ENCODE measurements around the gene FMR1NB.

FMR1NB gene, protein sequence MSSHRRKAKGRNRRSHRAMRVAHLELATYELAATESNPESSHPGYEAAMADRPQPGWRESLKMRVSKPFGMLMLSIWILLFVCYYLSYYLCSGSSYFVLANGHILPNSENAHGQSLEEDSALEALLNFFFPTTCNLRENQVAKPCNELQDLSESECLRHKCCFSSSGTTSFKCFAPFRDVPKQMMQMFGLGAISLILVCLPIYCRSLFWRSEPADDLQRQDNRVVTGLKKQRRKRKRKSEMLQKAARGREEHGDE

DNA sequence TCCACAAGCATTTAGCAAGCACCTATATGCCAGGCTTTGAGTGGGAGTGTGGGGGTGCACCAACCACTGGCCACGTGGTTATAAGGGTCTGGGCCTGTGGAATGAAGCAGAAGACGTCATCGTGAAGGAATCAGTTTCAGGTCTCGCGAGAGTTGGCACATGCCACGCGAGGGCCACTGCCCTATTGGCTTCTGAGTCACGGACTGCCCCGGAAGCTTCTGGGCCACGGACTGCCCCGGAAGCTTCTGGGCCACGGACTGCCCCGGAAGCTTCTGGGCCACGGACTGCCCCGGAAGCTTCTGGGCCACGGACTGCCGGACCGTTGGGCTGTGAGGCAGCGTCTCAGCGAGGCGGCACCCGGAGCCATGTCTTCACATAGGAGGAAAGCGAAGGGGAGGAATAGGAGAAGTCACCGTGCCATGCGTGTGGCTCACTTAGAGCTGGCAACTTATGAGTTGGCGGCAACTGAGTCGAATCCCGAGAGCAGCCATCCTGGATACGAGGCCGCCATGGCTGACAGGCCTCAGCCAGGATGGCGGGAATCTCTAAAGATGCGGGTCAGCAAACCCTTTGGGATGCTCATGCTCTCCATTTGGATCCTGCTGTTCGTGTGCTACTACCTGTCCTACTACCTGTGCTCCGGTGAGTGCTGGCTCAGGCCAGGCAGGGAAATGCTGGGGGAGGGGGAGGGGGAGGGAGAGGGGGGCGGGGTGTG lies at the start of gene FMR1NB:
FMR1NB (plus strand) TSS at position 300 of the 715 bp plus-strand sequence; CDS start at position 366, 66 bp downstream.
- DNase-seq, result no peak

DNA sequence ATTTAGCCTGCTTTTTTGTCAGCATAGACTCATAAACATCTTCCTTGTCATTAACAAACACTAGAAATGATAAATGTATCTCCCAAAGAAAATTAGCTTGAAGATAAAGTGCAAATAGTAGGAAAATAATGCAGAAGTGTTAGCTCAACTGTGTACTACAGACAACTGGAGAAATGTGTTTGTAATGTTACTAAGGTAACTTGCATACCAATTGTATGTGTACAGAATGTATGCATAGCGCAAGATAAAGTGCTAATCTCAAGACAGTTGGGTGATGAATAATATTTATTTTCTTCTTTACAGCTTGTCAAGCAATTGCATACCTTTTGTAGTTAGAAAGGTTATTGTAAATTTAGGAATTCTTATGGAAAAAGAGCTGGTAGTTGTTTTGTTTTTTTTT lies 47.3 kb upstream of the FMR1NB start:
- DNase-seq, result no peak

DNA sequence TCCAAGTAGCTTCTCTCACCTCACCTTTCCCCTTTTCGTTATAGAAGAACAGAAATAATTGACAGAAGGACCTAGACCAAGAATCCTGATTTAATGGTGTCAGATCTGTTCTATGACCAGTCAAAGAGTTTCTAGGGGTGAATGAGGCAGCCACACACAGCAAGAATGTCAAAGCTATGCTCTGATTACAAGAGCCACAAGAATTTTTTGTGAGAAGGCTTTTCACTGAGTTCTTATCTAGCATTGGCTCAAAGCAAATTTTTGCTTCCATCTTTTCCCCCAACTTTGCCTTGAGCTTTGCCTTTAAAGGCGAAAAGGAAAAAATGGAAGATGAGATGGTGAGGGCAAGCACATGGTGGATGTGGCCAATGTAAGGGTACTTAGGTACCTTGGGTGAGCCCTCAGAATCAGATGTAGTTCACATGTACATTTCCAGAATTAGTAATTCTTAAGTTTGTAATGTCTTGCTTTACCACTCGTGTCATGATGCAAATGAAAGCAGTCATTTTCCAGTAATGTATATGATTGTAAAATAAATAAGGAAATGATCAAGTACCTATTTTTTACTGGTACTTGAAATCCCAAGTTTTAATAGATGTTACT lies 45.9 kb upstream of the FMR1NB start:
- DNase-seq, result no peak

DNA sequence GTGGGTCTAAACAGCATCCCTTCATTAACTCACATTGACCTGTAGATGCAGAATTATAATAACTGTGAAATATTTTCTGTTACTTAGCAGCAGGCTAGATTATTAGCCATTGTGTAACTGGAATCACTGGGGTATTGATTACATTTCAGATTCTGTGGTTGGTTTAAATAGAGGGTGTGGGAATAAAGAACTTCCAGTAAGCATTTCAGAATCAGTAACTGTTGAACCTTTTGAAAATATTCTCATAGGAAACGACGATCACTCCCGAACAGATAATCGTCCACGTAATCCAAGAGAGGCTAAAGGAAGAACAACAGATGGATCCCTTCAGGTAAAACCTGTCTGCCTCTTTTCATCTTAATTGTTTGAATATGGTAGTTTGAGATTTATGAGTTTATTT lies 35.9 kb upstream of the FMR1NB start:
- no peak for DNase-seq

DNA sequence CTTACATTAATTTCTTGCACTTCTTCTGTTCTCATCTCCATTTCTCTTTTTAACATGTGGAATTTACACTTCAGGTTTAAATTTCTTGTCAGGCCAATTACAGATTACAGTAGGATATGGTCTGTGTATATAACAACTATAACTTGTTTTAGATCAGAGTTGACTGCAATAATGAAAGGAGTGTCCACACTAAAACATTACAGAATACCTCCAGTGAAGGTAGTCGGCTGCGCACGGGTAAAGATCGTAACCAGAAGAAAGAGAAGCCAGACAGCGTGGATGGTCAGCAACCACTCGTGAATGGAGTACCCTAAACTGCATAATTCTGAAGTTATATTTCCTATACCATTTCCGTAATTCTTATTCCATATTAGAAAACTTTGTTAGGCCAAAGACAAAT lies 32.6 kb upstream of the FMR1NB start:
- no peak for DNase-seq

DNA sequence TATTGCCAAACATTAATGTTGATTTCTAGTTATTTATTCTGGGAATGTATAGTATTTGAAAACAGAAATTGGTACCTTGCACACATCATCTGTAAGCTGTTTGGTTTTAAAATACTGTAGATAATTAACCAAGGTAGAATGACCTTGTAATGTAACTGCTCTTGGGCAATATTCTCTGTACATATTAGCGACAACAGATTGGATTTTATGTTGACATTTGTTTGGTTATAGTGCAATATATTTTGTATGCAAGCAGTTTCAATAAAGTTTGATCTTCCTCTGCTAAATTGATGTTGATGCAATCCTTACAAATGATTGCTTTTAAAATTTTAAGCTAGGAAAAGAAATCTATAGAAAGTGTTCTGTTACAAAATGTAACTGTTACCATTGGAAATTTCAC lies 30.8 kb upstream of the FMR1NB start:
- DNase-seq, result no peak

DNA sequence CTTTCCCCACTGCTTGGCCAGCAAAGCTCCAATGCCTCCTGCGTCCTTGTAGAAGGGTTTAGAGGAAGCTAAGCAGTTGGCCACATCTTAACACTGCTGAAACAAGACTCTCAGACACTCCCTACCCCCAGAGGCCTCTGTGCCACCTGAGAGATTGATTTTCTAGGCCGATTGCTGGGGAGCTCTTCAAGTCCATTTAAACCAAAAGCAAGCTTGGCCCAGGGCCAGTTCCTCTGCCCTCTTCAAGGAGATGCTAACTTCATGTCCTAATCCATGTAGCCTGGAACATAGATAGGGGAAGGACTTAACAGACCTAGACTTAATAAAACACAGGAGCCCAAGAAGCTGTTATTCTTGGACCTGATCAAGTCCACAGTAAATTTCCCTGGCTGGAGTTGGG lies 27.2 kb upstream of the FMR1NB start:
- DNase-seq, result no peak

DNA sequence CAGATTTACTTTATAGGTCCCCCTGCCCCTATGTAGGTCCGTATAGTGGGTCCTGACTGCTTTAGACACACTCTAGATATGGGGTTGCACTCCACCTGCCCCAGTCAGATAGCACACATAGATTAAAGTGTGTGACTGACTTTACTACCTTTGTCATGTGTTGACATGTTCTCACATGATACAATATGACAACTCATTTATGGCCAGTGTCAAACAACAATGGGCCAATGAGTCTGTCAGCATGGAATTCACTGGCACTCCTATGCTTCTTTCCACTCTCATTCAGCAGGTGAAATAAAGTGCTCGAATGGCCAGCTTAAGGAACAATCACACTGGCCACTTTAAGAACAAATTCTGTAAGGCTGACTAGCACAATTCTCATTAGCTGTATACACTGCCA lies 23.8 kb upstream of the FMR1NB start:
- no peak for DNase-seq

DNA sequence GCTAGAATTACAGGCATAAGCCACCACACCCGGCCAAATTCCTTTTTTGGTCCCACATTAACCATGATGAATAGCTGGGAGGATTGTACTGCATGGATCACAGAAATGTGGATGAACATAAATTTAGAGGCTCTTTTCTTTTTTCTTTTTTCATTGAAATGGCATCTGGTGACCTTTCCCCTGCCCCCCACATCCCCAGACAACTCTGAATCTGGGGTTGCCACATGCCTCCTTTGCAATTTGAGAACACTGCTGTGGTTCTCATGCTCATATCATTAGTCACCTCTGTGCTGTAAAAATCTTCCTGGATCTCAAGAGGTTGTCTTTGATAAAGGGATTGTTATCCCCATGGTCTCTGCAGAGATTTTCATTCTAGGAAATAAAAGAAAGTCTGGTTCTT lies 22.8 kb upstream of the FMR1NB start:
- no peak for DNase-seq

DNA sequence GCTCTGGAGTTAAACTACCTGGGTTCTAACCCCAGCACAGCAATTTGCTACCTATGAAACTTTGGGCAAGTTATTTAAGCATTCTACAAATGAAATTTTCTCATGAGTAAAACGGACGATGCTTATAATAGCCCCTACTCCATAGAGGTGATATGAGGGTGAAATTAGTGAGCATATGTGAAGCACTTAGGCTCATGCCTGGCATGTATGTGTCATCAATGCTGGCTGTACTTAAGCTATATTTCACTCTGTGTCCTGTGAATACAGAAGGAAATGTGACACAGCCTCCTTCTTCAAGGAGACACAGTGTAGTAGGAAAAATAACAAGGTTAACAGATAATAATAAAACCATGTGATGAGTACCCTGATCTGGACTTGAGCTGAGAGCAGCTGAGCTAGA lies 20.4 kb upstream of the FMR1NB start:
- no peak for DNase-seq

DNA sequence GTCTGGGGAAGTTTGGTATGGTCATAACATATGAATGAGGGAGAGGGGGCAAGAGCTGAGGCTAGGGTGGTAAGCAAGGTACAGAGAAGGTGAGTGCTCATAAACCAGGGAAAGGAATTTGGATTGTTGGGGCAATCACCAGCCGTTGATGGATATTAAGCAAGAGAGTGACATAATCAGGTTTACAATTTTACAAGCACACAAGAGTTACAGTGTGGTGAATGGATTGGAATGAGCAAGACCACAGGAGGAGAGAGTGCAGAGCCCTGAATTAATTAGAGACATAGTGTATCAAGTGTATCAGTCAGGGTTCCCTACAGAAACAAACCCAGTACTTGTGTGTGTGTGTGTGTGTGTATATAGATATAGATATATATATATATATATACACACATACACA lies 18.7 kb upstream of the FMR1NB start:
- DNase-seq, result no peak

DNA sequence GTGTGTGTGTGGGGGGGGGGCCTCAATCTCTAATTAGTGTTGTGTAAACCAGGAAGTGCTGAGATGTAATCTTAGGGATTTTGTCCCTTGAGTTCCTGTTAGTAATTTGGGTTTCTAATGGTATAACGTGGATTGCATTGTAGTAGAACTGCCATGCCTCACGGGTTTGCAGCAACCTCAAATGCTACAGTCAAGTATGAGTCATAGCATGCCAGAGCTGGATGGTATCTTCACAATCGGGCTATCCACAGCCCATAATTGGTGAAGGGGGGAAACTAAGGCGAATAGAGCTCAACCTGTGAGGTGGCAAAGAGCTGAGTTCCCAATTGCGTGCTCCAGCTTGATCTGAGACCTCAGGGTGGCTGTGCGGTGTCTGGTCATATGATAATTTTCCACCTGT lies 2.2 kb upstream of the FMR1NB start:
- DNase-seq, result no peak

DNA sequence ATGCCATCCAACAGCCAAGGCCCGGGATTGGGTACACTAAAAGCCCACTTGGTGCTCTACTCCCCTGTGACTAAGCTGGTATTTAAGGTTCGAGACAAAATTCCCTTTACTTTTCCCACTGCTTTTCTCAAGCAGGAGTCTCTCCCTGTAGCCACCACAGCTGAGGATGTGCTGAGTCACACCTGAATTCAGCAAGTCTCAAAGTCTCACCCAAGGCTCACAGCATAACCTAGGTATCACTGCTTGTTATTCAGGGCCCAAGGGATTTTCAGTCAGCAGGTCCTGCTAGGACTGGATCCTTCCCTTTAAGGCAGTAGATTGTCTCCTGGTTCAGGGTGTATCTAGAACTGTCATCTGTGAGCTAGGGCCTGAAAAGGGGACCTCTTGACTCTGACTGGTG lies 39.2 kb downstream of the FMR1NB start:
- DNase-seq, result no peak

DNA sequence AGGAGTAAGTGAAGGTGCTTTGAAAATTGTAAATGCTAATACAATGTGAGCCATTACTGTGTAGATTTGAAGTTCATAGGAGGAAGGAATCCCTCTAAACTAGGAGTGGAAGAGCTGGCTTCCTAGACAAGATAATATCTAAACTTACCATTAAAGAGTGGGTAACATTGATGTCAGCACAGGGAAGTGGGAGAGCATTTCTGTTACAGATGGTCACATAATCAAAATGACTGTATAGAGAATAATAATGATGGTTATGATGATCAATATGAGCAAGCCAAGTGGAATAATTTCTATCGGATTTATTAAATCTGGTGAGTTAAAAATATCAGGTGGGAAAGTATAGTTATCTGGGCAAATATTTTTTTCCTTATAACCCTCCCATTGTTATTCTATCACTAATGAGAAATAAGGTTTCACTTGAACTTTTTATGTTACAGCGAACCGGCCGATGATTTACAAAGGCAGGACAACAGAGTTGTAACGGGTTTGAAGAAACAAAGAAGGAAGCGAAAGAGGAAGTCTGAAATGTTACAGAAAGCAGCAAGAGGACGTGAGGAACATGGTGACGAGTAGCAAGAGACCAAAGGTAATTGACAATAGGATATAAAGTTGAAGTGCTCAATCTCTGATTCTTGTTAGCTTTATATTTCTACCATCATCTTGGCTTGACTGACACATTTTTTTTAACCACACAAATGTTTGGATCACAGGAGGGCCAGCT lies 43.5 kb downstream of the FMR1NB start:
- DNase-seq, result no peak

DNA sequence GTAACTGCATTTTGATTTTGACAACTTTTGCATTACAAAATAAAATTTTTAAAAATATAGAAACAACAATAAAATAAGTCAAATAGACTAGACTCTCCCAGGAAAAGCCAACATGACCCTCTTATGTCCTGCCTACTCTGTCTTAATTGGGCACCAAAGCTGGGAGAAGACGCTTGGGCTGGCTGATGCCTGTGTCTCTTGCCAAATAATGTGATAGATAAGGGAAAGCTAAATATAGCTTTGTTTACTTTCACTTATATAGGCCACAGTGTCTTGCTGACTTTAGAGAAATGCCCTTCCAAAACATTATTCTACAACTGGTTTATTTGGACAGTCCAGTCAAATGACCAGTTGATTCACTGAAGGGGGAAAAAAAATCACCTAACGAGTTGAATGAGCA lies 54.2 kb downstream of the FMR1NB start:
- DNase-seq, result no peak

DNA sequence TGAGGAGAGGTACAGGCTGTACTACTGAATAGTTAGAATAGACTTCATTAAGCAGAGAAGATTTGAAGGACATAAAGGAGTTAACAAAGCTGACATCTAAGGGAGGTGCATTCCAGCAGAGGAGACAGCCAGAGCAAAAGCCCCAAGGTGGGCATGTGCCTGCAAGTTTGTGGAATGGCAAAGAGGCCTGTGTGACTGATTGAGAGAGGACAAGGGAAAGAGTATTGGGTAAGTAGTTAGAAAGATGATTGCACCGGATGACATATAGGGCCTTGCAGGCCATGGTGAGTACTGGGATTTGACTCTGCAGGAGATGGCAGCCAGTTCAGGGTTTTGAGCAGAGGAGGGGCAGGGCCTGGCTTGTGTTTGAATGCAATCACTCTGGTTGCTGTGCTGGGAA lies 55.9 kb downstream of the FMR1NB start:
- no peak for DNase-seq

DNA sequence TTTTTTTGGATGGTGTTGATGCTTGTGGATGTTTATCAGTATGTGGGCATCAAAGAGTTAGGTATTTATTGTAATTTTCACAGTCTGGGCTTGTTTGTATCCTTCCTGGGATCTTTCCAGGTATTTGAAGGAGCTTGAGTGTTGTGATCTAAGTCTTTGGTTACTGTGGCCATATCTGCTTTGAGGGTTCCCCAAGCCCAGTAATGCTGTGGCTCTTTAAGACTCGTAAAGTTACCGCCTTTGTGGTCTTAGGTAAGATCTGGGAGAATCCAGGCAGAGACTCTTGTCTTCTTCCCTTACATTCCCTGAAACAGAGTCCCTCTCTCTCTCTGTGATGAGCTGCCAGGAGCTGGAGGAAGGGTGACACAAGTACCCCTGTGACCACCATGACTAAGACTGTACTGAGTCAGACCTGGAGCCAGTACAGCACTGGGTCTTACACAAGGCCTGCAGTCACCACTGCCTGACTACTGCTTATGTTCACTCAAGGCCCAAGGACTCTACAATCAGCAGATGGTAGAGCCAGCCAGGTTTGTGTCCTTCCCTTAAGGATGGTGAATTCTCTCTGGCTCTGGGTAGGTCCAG lies 62.2 kb downstream of the FMR1NB start:
- no peak for DNase-seq

DNA sequence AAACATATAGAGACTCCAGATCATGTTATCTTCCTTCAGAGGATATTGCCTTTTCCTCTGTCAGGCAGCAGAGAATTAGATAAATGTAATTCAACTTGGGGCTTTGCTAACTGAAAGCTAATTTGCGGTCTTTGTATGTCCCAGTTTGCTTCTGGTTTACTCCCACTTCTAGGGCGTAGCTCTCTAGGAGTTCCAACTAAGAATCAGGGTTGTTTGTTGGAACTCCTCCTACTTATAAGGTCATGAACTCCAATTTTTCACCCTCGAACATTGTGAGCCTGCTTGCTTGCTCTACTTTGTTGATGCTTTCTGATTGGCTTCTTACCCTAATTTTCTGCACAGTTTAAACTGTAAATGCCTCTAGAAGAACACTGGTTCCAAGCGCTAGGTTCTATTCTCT lies 66.1 kb downstream of the FMR1NB start:
- no peak for DNase-seq

DNA sequence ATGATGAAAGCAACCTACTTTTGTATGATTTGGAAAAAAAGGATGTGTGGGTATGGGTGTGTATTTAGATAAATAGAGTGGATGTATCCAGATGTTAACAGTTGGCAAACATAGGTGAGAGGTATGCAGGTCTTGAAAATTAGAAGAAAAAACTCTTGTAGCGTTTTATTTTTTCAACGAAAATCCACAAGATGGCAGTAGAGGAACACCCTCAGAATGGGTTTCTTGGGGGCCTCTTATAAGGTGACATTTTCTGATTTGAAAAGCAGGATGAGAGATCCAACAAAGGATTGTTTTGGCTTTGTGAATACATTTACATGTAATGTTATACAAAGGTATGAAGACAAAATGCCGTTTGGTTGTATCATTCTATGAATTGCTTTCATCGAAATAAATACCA lies 68.3 kb downstream of the FMR1NB start:
- DNase-seq, result peak; percentile 0

DNA sequence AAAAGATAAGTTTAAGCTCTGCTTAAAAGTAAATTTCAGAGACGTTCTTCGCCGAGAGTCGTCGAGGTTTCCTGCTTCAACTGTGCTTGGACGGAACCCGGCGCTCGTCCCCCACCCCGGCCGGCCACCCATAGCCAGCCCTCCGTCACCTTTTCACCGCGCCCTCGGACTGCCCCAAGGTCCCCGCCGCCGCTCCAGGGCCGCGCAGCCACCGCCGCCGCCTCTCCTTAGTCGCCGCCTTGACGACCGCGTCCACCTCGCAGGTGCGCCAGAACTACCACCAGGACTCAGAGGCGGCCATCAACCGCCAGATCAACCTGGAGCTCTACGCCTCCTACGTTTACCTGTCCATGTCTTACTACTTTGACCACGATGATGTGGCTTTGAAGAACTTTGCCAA lies 70.8 kb downstream of the FMR1NB start:
- no peak for DNase-seq

DNA sequence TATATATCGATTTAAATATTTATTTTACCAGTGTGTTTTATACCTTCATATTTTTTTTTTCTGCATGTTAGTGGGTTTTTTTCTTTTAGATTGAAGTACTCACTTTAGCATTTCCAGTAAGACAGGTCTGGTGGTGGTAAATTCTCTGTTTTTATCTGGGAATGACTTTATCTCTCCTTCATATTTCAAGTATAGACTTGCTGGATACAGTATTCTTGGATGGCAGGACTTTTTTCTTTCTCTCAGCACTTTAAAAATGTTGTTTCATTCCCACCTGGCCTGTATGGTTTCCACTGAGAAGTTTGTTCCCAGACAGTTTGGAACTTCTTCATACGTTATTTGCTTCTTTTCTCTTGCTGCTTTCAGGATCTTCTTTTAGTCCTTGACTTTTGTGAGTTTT lies 86.1 kb downstream of the FMR1NB start:
- no peak for DNase-seq

DNA sequence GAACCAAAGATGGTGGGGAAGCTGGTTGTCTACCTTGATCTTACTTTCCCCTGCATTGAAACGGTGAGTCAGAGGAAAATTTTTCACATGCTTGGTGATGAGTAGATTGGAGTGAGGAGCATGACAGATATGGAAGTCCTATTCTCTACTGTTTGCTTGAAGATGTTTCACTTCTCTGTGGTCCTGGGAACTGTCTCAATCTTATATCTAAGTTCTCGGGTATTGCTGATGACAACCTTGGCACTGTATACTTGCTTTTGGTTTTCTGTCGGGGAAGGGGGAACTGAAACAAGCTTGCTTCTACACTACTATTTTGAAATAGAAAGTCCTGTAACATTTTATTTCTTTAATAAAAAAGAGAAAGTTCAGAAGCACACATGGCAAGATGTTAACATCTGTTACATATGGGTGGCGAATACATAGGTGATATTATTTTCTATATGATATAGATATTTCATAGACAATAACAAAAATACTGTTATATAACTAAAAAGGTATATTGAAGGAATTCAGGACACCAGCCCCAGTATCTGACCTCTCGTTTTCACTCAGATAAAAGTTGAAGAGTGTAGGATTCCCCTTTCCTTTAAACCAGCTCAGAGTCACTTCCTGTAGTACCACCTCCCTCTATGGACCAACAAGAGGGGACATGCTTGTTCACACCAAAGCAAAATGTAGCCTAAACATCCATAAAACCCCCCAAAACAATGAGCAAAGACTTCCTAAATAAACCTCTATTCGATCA lies 88.8 kb downstream of the FMR1NB start:
- no peak for DNase-seq

DNA sequence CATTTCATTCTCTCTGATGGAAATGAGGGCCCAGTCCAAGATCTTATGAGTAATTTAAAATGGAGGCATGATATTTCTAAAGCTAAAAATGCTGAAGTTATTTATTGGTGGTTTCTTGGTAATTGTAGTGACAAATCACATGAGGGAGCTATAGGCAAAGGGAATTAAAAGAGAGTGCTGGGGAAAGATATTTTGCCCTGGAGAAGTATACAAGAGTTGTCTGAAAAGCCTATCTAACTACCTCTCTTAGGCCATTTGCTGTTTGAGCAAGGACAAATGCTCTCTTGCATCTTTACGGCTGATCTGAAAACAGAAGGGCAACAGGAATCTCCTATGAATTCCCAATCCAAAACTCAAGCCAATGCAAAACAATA lies 89.4 kb downstream of the FMR1NB start:
- DNase-seq, result no peak
